Upper lobe of right lung (tissue), 1 donor: ENCODE results near the gene FAM53B. TPM values are rescaled to one million over a fixed set of nuclear protein-coding genes. Genes with fewer than 3 reads are reported as not detected.

Source experiments
- ATAC-seq: fragments of 200-7000 bp; cut with Tn5 transposase; one replicate; pipeline ENCODE4 v1.9.1; 2020; ENCODE audit warnings: mild to moderate bottlenecking, moderate library complexity
- DNase-seq: peaks from one replicate; pipeline ENCODE4 v3.0.0-alpha.2; 2020
- H3K27ac ChIP-seq: fragments of 200-600 bp; one replicate; pipeline ENCODE4 v1.8.0; 2022
- H3K27me3 ChIP-seq: fragments of 200-600 bp; one replicate; pipeline ENCODE4 v1.8.0; 2022; ENCODE audit warnings: mild to moderate bottlenecking
- H3K36me3 ChIP-seq: fragments of 200-600 bp; one replicate; pipeline ENCODE4 v1.8.0; 2022
- H3K4me1 ChIP-seq: fragments of 200-600 bp; one replicate; pipeline ENCODE4 v1.8.0; 2022
- H3K4me3 ChIP-seq: fragments of 200-600 bp; one replicate; pipeline ENCODE4 v1.8.0; 2022; ENCODE audit warnings: mild to moderate bottlenecking
- H3K9me3 ChIP-seq: fragments of 200-600 bp; one replicate; pipeline ENCODE4 v1.8.0; 2022
- CTCF ChIP-seq: fragments of 200-600 bp; IDR thresholded peaks from one replicate; pipeline ENCODE4 v1.8.0; 2022; ENCODE audit warnings: antibody characterized with exemption
- intact Hi-C: fragments of 100-400 bp; cut with DNase I; formaldehyde crosslinking; loops from one replicate; pipeline ENCODE4 v1.11.0; 2022
- total RNA-seq: library from RNA; stranded (reverse); fragmentation: NEBNext Ultra II Directional; extraction: Animal tissue kit (Norgen Biotek cat#: 25700); gene quantifications from one replicate; pipeline ENCODE4 v1.2.1, GENCODE V29; 2021
- donor health status: DM: no; HTN: yes; CAD: no; lungs with severe emphysema.

Gene FAM53B
- total RNA-seq, 1 donor from 2014 or later: 31.4 TPM

GRCh38 chr10:124630551-124630950 lies 113.6 kb downstream of the FAM53B start:
- H3K4me1 ChIP-seq: peaks cover 64% of the 10 kb centered on the region
- no peak for DNase-seq
- H3K4me3 ChIP-seq: no peak overlapping the region
- intact Hi-C loops: no loop called here
- no peaks in the 10 kb centered on the region for H3K27me3 ChIP-seq
- ATAC-seq: no peak
- H3K36me3 ChIP-seq: no peaks in the 10 kb centered on the region
- TF ChIP-seq CTCF: no peak
- peaks cover 3% of the 10 kb centered on the region for H3K9me3 ChIP-seq
- peak overlapping the region; percentile 78 for H3K27ac ChIP-seq

- H3K27ac ChIP-seq: peak overlapping the region; percentile 63
- intact Hi-C loops: no loop called here
- ATAC-seq: no peak
- no peaks in the 10 kb centered on the region for H3K27me3 ChIP-seq
- H3K36me3 ChIP-seq: no peaks in the 10 kb centered on the region
- no peak overlapping the region for H3K4me3 ChIP-seq
- peaks cover 3% of the 10 kb centered on the region for H3K9me3 ChIP-seq
- no peak for TF ChIP-seq CTCF
- H3K4me1 ChIP-seq: peaks cover 64% of the 10 kb centered on the region
- DNase-seq: no peak
Measured at GRCh38 chr10:124629842-124630241, 114.3 kb downstream of the FAM53B start.

GRCh38 chr10:124629415-124629814 lies 114.8 kb downstream of the FAM53B start:
- Histone ChIP-seq H3K27ac (peak overlapping the region; percentile 63), H3K36me3 (no peaks in the 10 kb centered on the region), H3K27me3 (no peaks in the 10 kb centered on the region), H3K4me3 (no peak overlapping the region), H3K9me3 (peaks cover 3% of the 10 kb centered on the region), H3K4me1 (peaks cover 64% of the 10 kb centered on the region)
- TF ChIP-seq CTCF: no peak
- DNase-seq: no peak
- intact Hi-C loops: no loop called here
- ATAC-seq: no peak

- no peaks in the 10 kb centered on the region for H3K27me3 ChIP-seq
- H3K9me3 ChIP-seq: no peaks in the 10 kb centered on the region
- intact Hi-C loops: no loop called here
- H3K4me3 ChIP-seq: no peak overlapping the region
- DNase-seq: no peak
- no peak for TF ChIP-seq CTCF
- no peak for ATAC-seq
- H3K27ac ChIP-seq: no peak overlapping the region
- H3K4me1 ChIP-seq: peaks cover 64% of the 10 kb centered on the region
- no peaks in the 10 kb centered on the region for H3K36me3 ChIP-seq
Measured at GRCh38 chr10:124628676-124629021, 115.5 kb downstream of the FAM53B start.

DNA sequence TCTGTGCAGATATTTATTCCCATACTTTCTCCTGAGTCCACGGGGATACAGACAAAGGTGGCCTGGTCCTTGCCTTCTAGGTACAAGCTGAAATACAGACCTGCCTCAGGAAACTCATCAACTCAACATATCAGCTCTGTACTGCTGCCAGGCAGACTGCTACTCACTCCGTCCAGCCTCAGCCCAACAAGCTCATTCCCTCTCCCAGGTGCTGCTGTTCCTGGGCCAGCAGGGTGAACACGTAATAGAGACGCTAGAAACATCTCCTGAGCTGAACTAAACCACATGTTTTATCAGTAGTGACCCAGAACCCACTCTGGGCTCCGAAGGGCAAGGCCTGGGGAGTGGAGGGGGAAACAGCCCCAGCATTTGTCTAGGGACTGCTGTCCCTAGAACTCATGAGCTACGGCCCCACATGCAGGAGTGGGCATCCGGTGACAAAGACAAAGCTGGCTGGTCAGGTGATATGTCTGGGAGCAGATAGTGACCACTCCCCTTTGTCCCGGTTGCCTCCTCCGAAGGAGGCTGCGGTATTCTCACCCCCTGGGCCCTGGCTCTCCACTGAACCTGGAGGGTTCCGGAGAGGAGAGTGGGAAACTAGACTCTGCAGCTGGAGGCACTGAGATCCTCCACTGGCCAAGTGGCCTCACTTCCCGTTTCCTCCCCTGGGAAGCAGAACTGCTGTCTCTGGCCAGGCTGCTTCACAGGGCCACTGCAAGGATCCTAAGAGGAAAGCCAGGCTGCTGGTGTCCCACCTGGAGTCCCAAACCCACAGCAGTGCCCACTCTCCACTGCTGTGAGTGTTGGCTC lies 116.1 kb downstream of the FAM53B start:
- Histone ChIP-seq H3K27me3 (no peaks in the 10 kb centered on the region), H3K4me1 (peaks cover 64% of the 10 kb centered on the region), H3K36me3 (no peaks in the 10 kb centered on the region), H3K9me3 (no peaks in the 10 kb centered on the region), H3K27ac (no peak overlapping the region), H3K4me3 (no peak overlapping the region)
- ATAC-seq: peak; percentile 7
- DNase-seq: no peak
- TF ChIP-seq CTCF: no peak
- intact Hi-C loops: no loop called here
